ENCODE data around the gene CD38.
"Not testable (repeated sequence)": the region's sequence is repeated elsewhere in the genome, so short reads cannot be mapped to it uniquely, and the experiment has no call there.

Gene CD38

DNA sequence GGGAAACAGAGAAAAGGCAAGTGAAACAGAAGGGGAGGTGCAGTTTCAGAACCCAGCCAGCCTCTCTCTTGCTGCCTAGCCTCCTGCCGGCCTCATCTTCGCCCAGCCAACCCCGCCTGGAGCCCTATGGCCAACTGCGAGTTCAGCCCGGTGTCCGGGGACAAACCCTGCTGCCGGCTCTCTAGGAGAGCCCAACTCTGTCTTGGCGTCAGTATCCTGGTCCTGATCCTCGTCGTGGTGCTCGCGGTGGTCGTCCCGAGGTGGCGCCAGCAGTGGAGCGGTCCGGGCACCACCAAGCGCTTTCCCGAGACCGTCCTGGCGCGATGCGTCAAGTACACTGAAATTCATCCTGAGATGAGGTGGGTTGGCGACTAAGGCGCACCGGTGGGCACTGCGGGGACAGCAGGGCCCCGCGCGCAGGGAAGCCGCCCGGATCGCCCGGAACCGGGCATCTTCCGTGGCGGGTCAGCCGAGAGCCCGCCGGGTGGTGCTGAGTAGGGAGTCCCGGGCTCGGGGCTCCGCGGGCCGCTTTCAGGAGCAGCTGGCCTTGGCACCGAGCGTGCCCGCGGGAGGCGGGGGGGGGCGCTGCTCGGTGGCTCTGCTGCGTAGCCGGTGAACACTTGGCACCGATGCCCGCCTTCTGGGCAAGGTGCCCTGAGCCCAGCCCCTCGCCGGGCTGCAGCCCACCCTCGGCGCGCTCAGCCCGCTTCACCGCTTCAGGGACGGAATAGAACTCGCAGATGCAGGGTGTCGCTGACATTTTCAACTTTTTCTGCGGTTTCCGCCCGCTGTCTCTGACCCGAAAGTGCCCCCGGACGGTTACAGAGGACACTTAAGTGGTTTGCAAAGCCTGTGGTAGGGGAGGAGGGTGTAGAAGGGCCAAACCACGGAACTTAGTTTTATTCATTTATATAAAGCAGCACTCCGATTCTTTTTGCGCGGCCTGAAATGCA, at the start of gene CD38:
TSS of gene CD38 (plus strand) at position 40 of the 953 bp plus-strand sequence. CDS start at position 127, 87 bp downstream.
- DNase-seq = no peak

DNA sequence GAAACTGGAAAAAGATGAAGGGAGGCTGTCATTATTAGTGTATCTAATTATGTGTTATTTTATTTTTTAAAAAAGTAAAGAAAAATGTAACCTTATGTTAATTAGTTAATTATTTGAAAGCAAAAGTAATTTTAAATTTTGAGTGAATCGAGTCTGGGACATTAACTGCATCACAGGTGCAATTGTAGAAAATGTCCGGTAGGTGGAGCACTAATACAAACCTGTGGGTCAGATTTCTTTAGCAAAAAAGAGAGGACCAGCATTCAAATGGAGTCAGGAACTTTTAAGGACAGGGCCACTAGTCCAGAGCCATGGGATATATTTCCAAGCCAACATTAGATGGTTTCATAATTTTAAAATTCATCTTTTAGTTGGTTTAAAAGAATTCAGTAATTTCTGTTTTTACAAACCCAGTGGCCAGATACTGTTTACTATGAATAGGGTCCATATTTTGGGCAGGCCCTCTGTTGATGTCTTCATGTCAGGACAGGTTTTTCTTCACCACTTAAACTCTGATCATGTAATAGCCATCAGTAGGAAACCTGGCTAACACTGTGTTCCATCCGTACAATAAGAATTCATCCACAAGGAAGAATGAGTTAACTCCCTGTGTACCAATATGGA, 48.1 kb upstream of the CD38 start:
- DNase-seq = no peak

DNA sequence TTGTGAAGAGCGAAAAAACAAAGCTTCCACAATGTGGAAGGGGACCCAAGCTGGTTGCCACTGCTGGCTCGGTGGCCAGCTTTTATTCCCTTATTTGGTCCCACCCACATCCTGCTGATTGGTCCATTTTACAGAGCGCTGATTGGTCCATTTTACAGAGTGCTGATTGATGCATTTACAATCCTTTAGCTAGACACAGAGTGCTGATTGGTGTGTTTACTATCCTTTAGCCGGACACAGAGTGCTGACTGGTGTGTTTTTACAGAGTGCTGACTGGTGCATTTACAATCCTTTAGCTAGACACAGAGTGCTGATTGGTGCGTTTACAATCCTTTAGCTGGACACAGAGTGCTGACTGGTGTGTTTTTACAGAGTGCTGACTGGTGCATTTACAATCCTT, 45.1 kb upstream of the CD38 start:
- not testable (repeated sequence) for DNase-seq

DNA sequence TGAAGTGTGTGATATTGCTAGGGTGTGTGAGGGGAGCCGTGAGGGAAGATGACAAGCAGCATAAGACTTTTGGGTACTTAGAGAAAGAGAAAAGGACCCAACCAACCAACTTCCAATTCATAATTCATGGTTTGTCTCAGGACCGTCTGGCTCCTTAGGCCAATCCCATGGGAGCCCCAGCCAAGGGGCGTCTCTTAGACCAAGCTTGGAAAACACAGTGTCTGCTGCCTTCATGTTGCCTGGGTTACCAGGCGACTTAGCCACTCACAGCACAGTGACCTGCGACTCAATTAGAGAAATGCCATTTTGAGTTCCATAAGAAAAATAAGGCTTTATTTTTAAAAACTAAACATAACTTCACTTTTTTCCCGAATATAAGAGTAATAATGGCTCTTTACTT, 42.6 kb upstream of the CD38 start:
- no peak for DNase-seq

DNA sequence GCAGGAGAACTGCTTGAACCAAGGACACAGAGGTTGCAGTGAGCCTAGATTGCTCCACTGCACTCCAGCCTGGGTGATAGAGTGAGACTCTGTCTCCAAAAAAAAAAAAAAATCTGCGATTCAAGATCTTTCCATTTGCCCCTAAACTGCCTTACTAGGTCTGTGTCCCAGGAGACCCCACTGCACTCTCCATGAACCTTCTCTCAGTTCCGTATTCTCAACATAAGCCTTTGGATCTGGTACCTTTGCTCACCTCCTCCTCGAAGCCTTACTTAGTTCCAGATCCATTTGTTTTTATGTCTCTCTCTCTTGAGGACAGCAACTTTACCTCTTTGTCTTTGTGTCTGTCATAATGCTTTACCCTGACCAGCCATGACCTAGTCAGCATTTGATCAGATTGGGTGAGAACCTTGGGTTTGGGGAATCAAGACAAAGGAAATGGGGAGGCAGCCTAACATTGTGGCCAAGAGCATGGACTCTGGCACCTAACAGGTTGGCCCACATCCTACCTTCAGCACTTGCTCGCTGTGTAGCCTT, 41.5 kb upstream of the CD38 start:
- DNase-seq = no peak

DNA sequence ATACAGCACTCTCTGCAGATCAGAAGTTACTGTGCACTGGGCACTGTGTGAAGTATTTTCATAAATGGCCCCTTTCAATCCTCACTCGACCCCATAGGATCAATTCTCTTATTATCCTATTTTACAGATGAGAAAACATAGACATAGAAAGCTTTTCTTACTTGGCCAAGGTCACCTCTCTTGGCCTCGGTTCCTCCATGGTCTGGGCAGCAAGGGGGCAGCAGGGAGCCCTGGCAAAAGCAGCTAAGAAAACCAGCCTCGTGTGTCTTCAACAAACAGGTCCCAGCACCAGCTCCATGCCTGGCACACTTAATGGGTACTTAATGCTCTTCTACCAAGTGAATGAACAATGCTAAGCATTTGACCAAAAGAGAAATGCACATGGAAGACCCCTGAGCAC, 40.9 kb upstream of the CD38 start:
- no peak for DNase-seq

DNA sequence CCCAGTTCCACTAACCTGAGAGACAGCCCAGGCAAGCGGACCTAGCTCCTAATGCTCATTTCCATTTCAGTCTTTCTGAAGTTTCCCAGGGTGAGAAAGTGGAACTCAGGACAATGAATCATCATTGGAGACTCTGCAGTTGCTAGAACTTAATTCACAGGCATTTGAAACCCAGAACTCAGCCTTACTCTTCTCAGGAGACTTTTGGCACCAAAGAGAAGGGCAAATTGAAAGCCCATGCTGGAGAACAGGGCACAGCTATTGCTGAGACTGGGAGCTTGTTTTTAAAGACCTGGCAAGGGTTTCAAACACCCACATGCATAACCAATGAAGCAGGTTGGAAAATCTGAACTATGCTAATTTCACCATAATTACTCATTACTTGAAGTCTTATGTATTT, 39.3 kb upstream of the CD38 start:
- DNase-seq = no peak

DNA sequence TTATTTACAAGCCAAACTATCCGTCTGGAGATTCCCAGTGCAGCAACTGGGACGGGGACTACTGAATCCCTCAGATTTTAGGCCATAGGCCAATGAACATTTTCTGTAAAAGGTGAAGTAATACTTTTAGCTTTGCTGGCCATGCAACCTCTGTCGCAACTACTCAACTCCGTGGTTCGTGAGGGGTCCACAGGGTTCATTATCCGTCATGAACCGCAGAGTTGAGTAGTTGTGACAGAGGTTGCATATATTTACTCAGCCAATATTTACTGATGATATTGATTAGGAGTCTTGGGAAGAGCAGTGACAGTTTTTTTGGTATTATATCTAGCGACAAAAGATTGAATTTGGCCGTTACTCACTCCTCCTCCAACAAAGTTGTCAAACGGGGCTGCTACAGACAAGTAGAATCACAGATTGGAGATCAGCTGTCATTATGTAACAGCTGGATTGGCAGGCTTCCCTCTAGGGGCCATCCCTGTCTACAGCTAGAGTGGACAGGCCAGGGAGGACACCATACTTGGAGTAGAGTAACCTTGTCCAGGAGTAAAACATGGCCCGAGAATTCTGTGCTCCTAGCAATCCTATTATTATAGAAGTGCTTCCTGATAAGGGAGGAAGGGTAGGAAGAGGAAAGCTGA, 37.2 kb upstream of the CD38 start:
- DNase-seq = no peak

DNA sequence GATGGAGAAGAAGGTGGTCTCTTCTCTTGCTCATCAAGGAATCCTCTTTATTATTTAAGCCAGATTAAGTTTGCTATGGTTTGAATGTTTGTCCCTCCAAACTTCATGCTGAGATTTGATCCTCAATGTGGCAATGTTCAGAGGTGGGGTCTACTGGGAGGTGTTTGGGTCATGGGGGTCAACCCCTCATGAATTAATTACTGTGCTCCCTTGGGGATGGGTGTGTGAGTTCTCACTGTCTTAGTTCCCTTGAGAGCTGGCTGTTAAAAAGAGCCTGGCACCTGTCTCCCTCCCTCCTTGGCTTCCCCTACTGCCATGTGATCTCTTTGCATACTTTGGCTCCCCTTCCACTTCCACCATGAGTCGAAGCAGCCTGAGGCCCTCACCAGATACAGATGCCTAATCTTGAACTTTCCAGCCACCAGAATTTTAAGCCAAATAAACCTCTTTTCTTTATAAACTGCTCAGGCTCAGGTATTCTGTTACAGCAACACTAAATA, 36.0 kb upstream of the CD38 start:
- no peak for DNase-seq

DNA sequence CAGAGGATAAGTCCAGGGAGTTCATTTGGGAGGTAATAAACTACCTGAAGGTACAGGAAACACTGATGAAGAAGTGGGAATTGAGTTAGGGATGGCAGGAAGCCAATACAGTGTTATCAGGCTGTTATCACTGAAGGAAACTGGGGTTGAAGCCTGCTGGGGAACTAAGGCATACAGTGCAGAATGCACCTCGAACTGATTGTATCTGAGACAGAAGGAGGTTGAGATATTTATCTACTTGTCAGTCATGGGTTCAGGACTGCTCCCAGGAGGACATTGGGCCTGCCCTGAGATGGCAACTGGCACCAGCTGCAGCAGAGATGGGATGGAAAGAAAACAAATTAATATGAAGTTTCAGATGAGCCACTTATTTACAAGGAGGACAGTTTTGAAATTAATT, 35.5 kb upstream of the CD38 start:
- DNase-seq = no peak

DNA sequence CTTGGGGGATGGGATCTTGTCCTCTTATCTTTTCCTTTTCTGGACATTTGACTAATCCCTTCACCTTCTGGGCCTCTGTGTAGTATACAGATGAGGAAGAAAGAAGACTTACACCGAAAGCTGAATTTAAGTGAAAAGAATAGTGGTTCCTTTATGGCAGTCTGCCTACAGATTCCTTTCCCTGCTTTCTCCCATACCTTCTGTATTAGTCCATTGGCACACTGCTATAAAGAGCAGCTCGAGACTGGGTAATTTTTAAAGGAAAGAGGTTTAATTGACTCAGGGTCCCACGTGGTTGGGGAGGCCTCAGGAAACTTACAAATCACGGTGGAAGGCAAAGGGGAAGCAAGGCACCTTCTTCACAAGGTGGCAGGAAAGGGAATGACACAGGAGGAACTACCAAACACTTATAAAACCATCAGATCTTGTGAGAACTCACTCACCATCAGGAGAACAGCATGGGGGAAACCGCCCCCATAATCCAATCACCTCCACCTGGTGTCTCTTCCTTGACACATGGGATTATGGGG, 34.0 kb upstream of the CD38 start:
- no peak for DNase-seq

DNA sequence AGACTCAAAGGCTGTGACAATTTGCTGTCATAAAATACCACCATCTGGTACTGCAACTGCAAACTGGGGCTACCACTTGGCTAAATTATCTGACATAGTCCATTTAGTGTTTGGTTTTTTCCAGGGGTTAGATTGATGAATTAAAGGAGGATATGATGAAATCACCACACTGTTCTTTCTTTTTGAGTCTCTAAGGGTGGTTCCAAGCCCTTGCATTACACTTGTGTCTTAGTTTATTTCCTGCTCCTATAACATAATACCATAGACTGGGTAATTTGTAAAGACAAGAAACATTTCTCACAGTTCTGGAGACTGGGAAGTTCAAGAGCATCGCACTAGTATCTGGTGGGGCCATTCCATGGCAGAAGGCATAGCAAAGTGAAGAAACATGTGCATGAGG, 32.0 kb upstream of the CD38 start:
- no peak for DNase-seq

DNA sequence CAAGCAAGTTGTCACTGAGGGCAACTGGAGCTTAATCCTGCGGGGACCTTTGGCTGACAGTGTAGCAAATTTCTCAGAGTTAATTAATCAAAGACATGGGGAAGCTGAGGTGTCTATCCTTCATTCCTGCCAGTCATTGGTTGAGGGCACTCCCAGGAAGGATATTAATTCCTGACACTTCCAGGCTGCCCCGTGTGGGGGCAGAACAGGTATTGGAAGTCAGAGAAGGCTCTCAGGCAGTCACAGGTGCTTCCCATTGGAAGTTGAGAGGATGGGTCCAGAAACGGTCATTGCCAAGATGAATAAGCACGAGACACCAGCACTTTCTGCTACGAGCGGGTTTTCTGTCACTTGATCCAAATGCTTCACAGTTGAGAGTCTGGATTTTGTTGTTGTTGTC, 29.1 kb upstream of the CD38 start:
- no peak for DNase-seq

DNA sequence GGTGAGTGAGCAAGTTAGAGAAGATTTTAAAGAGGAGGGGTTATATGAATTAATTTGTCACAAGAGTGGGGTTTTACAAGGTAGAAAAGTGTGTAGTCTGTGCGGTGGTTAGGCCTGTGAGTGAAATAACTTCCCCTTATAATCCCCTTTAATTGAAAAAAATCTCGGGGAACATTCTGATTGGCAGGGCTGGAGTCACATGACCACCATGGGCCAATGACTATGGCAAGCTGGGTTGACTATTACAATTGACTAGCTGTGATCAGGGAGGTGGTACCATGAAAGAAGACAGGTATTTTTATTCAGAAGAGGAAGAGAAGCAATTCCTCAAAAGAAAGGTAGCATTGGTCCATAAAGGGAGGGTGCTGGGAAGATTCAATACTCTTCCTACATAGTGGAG, 27.0 kb upstream of the CD38 start:
- no peak for DNase-seq

DNA sequence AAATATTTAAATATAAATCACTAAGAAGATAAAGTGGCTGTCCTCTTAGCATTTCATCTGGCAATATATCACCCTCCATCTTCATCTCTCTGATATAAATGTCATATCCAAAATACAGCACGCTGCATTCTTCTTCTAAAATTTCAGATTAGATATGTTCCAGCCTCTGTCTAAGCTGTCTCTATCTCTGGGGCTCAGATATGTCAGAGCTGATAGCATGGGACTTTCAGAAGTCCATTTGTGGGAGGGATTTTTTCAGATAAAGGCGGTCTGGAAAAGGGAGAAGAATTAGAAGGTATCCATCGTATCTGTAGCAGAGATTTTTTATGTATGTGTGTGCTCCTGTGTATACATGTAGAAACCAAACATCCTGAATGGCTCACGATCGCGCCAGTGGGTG, 25.0 kb upstream of the CD38 start:
- no peak for DNase-seq

DNA sequence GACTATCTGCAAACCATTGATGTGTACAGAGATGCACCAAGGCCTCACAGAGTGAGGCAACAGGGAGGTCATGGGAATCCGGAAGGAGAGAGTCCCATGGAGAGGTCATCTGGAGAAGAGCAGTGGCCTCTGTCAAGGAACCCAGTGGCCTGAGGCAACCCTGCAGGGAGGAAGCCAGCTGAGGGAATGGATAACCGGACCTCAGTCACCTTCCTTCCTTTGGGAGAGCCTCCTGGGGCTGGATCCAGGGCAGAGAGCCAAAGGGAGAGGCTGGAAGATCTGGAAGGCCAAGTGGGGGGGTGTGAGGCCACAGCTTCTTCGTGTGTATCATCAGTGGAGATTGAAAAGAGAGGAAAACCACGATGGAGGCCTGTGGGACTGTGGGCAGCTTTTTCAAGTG, 24.3 kb upstream of the CD38 start:
- no peak for DNase-seq

DNA sequence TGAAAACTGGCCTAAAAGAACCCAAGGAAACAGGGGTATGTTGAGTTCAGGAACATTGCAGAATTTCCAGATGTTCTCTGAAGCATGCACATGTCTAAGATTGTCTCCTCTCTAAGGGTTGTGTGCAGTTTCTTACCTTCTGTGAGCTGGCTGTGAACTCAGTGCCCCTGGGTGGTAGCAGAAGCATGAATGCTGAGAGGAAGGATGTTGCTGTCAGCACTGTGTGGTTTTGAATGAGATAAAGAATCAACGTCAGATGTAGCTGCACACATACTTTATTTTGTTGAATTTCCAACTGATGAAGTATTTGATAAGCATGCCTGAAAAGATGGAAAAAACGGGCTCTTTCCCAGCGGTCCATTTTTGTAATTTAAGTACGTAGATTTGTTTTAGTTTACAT, 23.8 kb upstream of the CD38 start:
- DNase-seq = no peak

DNA sequence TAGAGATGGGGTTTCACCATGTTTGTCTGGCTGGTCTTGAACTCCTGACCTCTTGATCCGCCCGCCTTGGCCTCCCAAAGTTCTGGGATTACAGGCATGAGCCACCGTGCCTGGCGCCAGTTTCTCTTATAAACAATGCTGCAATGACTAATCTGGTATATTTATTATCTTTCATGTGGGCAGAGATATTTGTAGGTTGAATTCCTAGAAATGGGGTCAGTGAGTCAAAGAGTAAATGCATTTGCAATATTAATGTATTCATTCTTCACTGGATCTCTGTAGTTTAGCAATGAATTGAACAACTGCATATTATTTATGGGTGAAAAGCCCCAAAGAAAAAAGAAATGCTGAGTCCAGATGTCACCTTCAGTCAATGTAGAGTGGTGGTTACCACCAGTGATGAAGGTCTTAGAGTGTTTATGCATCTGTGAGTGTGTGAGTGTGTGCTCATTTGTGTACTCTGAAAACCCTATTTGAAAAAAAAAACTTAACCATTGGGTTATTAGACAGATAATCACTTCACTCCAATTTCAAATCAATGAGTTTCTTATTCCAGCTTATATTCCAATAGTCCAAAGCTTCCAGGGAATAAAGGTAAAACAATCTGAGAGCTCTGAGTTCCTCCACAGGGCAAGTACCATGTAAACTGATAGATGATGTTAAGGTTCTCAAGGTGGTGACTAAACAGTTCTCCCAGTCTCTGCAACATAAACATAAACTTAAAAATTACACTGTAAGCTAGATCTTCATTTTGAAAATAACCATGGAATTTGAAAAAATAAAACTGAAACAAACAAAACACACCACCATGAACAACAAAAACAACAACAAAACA, 22.6 kb upstream of the CD38 start:
- no peak for DNase-seq

DNA sequence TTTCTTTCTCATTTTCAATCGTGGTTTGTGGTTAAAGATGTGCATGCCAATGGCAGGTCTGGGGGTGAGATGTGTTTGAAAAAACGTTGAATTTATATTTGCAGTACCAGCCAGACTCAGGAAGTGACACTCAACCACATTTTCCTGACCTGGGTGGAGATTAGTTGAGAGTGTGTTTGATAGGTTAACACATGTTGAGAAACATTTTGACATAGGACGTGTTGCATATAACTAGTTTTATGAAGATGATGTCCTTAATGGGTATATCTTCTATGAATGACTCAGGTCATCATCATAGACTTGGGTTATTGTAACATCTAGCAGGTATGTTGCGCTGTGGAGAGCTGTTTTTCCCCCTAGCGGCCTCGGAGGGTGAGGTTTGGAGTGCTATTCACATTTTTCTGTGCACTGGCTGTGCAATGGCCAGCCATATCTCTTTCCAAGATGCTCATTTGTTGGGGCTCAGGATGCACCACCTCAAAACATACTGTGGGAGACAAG, 21.7 kb upstream of the CD38 start:
- no peak for DNase-seq

DNA sequence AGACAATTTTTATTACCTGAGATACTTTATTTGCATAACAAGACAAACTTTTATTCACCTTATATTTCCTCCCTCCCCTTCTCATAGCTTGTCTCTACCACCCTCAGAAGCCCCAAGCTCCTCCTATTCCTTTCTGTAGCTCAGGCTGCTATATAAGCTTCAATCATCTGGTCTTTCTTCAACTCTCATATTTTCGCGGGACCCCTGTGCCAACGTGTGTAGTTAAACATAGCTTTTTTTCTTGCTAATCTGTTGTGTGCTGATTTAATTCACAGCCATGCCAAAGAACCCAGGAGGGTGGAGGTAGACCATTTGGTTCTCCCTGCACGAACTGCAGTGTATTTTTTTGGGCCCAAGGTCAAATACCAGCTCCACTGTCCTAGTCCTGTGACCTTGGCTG, 21.1 kb upstream of the CD38 start:
- no peak for DNase-seq

DNA sequence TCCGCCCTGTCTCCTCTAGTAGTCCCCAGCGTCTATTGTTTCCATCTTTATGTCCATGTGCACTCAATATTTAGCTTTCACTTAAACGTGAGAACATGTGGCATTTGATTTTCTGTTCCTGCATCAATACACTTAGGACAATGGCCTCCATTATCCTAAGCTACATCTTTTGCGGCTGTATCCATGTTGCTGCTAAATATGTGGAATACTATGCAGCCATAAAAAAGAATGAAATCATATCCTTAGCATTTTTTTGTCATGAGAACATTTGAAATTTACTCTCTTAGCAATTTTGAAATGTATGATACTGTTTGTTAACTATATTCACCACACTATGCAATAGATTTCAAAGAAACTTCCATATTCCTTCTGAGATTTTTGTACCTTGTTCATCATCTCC, 19.8 kb upstream of the CD38 start:
- DNase-seq = no peak

DNA sequence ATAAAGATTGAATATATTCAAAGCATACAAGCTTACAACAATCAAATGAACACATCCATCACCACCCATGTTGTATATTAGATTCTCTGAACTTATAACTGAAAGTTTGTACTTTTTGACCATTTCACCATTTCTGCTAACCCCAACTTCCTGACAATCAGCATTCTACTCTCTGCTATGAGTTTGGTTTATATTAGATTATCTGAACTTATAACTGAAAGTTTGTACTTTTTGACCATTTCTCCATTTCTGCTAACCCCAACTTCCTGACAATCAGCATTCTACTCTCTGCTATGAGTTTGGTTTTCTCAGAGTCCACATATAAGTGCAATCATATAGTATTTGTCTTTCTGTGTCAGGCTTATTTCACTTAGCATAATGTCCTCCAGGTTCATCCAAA, 15.7 kb upstream of the CD38 start:
- DNase-seq = not testable (repeated sequence)
